ENCODE results near the gene PHOSPHO2.
A peak's percentile ranks its signal among the peaks of the same experiment; 100 is the strongest.

Gene PHOSPHO2, protein sequence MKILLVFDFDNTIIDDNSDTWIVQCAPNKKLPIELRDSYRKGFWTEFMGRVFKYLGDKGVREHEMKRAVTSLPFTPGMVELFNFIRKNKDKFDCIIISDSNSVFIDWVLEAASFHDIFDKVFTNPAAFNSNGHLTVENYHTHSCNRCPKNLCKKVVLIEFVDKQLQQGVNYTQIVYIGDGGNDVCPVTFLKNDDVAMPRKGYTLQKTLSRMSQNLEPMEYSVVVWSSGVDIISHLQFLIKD

DNA sequence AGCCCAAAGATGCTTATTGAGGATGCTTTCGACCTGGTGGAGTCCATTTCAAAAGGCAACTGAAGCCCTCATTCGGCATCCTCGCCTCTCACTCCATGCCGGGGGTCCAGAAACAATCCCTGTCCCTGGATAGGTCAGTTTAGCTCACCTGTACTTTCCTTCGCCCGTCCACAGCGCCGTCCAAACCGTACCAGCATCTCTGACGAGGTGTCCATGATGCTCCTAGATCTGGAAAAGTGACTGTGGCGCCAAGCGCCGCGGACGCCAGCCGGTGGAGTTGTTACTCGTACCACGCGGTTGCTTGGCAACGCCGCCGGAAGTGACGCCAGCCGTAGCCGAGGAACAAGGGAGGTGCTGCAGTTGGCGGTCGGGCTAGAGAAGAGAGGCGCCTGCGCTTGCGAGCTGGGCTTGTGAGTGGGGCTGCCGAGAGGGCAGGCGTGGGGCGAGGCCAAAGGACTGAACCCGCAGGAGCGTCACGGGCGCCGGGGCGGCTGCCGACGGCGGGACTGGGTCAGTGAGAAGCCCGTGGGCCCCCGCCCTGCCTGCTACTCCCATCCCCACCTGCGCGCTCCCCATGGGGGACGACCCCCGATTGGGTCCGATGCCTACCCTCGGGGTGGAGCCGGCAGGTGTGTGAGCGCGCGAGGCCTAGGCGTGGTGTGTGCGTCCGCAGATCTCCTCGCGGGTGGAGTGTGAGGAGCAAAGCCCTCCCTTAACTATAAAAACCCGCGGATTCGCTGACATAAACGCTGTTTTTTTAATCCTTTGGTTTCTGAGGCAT lies at the start of gene PHOSPHO2, which contains the start of gene CFAP210:
Gene PHOSPHO2 (plus strand): TSS at position 357 of the 781 bp plus-strand sequence. CDS start 6,503 bp downstream, outside the sequence.
Gene CFAP210 (minus strand): TSS at position 293 of the 781 bp plus-strand sequence. CDS start 78 bp downstream, at position 215.
- peak; percentile 99 for DNase-seq (ENCODE audit: low spot score)

DNA sequence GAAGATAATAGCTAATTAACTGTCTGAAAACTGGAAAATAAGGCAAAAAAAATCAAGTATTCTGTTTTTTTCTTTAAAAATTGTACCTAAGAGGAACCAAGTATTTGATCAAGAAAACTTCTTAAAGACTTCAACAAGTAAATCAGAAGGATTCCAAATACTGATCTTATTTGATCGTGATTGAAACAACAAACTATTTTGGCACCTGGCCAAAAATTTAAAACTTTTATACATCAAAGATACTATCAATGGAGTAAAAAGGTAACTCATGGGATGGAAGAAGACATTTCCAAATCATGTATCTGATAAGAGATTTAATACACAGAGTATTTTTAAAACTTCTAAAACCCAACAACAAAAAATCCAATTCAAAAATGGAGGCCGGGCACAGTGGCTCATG lies 46.8 kb upstream of the PHOSPHO2 start:
- DNase-seq (ENCODE audit: low spot score) = no peak

DNA sequence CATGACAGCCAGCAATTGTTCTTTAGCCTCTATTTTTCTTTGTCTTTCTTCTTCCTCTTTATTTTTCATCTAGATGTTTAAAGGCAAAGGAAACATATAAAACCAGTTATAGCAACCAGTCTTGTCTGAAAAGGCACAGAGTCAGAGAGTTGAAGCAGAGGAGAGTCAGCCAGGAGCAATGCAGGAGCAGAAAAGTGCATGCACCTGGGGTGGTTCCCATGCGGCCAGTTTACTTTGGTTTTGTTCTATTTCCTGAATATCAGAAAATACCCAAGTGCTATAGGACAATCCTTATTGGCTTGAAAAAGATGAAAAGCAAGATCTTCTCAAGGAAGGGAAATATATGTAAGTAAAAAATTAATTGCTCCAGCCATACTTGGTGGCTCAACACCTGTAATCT lies 45.0 kb upstream of the PHOSPHO2 start:
- DNase-seq (ENCODE audit: low spot score) = no peak

DNA sequence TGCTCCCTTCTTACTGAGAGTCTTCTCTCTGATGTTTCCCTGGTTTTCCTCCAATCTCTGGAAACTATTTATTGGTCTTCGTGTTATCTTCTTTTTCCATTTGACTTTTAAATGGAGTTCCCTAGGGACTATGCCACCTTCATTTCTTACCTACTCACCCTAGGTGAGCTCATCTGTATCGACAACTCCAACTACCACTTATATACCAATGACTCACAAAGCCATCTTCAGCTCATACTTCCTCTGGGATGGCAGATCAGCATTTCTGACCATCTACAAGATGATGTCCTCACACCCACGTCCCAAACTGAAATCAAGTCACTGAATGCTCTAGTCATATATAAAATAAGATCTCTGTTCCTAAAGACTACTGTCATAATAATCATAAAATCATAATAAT lies 40.6 kb upstream of the PHOSPHO2 start:
- no peak for DNase-seq (ENCODE audit: low spot score)

DNA sequence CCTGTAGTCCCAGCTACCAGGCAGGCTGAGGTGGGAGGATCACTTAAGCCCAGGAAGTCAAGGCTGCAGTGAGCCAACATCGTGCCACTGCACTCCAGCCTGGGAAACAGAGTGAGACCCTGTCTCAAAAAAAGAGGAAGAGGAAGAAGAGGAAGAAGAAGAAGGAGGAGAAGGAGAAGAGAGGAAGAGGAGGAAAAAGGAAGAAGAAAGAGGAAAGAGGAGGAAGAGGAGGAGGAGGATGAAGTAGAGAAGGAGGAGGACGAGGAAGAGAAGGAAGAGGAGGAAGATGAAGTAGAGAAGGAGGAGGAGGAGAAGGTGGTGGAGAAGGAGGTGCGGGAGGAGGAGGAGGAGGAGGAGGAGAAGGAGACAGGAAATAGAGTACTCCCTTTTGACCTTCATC lies 38.1 kb upstream of the PHOSPHO2 start:
- DNase-seq (ENCODE audit: low spot score) = no peak

DNA sequence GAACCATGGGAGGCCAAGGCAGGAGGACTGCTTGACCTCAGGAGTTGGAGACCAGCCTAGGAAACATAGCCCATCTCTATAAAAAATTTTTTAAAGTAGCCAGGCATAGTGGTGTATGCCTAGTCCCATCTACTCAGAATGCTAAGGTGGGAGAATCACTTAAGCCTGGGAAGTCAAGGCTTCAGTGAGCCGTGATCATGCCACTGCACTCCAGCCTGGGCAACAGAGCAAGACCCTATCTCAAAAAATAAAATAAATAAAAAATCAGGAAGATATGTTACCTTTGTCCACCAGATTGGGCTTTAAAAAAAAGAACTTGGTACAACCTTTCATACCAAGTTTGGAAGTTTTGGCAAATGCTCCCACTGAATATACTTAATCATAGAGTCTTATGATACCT lies 35.4 kb upstream of the PHOSPHO2 start:
- no peak for DNase-seq (ENCODE audit: low spot score)

DNA sequence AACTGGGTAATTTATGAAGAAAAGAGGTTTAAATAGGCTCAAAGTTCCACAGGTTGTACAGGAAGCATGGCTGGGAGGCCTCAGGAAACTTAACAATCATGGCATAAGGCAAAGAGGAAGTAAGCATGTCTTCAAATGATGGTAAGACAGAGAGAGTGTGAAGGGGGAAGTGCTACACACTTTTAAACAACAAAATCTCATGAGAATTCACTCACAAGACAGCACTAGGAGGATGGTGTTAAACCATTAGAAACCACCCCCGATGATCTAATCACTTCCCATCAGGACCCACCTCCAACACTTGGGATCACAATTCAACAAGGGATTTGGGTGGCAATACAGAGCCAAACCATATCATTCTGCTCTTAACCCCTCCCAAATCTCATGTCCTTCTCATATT lies 34.9 kb upstream of the PHOSPHO2 start:
- no peak for DNase-seq (ENCODE audit: low spot score)

DNA sequence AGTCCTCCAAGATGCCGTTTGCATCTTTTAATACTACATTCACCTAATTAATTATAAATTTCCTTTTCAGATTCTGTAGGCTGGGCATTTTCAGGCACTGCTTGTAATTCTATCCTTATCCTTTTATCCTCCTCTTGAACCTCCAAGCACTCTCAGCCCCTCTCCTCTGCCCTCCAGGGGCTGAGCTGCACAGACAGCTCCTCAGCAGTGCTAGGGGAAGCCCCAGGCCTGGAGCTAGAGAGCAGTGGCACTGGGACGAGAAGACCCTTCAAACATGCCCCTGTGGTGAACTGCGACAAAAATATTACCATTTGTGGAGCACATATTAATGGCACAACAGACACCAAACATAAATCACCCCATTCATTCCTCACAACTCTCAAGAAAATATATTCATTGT lies 33.0 kb upstream of the PHOSPHO2 start:
- no peak for DNase-seq (ENCODE audit: low spot score)

DNA sequence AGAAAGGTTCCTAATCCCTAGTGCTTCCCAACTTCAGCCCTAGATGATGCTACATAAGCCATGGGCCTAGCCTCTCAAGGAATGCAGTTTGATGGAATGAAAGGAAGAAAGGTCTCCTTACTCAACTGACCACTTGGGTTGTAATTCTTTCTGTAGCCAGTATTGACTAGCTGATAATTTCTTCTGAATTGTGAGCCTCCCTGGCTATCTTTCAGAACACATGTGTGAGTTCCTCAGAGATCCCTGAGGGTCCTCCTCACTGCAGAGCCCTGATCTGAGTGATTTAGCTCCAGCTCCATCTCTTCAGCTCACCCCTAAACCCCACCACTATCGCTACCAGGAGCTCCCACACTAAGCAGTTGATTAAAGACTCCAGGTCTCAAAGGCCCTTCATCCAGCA lies 31.5 kb upstream of the PHOSPHO2 start:
- DNase-seq (ENCODE audit: low spot score) = no peak

DNA sequence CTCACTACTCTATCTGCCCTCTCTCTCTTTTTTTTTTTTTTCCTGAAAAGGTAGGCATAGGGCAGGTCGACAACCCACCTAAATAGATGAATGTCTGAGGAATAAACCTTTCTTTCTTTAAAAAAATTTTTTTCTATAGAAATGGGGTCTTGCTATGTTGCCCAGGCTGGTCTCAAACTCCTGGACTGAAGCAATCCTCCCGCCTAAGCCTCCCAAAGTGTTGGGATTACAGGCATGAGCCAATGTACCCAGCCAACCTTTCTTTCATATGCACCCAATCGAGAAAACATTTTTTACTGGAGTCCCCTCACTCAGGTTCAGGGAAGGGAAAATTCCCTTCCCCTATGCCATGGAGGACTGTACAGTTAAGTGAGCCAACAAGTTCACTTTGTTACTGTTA lies 31.0 kb upstream of the PHOSPHO2 start:
- DNase-seq (ENCODE audit: low spot score) = no peak

DNA sequence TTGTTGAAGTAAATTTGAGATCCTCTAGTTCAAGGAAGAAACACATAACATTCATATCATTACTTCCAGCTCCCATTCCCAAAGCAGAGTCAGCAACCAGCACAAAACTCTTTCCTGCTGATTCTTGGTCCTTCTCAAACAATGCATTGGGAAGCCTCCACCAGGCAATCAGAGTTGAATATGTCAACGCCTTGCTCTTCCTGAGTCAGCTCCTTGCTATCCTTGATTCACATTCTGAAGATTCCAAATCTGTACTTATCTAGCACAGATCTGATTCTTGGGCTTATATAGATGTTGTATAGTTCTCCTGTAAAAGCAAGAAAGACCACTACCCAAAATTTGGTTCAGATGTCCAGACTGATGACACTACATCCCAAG lies 29.7 kb upstream of the PHOSPHO2 start:
- DNase-seq (ENCODE audit: low spot score) = no peak

DNA sequence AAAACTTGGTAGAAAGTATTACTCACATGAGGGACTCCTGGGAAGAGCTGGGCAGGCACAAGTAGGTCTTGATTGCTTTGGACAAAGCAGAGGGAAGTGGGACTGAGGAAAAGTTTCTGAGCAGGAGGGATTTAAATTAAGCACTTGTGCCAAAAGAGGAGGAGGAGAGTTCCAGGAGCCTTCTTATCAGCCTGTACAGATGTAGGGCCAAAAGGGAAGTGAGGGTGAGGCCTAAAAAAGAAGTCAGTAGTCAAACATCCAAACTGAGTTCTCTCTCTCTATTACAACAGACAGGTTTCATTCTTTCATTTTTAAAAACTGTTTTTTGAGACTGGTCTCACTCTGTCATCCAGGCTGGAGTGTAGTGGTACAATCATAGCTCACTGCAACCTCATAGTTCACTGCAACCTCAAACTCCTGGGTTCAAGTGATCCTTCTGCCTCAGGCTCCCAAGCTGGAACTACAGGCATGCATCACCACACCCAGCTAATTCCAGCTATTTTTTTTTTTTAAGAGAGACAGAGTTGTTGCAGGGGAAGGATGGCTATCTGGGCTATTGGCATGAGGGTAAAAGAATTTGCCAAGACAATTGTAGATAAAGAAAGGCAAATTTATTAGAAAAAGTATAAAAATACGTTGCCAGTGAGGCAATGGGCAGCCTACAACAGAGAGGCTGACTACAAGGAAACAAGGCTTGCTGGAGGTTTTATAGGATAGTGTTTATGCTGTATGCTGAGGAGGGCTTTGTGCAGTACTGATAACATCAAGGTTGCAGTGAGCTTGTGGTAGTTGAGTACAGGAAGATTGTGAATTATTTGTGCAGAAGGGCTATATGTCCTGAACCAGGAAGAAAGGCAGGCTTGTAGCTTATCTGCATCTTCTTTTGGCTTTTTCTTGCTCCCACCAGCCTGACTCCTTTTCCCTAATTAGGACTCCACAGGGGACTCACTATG lies 29.0 kb upstream of the PHOSPHO2 start:
- DNase-seq (ENCODE audit: low spot score) = no peak

DNA sequence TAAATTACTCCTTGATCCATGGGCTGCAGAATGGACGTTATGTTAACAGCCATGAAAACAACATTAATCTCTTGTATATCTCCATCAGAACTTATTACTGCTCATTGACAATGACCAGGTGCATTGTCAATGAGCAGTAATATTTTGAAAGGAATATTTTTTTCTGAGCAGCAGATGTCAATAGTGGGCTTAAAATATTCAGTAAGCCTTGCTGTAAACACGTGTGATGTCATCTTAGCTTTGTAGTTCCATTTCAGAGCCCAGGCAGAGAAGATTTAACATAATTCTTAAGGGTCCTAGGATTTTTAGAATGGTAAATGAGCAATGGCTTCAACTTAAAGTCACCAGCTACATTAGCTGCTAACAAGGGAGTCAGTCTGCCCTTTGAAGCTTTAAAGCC lies 26.7 kb upstream of the PHOSPHO2 start:
- DNase-seq (ENCODE audit: low spot score) = no peak

DNA sequence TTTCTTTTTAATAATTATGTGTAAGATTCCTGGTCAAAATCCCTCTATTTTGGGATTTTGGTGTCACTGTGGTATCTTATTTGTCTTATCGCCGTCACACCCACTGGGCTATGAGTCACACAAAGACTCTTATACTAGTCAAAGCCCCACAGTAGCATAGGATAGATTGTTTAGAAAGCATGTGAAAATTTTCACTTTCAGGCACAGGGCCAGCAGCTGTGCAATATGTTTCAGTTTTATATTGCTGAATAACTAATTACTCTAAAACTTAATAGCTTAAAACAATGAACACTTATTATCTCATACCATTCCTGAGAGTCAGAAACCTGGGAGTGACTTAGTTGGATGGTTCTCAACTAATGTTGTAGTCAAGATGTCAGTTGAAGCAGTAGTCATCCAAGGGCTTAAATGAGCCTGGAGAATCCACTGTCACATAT lies 24.0 kb upstream of the PHOSPHO2 start:
- DNase-seq (ENCODE audit: low spot score) = no peak

DNA sequence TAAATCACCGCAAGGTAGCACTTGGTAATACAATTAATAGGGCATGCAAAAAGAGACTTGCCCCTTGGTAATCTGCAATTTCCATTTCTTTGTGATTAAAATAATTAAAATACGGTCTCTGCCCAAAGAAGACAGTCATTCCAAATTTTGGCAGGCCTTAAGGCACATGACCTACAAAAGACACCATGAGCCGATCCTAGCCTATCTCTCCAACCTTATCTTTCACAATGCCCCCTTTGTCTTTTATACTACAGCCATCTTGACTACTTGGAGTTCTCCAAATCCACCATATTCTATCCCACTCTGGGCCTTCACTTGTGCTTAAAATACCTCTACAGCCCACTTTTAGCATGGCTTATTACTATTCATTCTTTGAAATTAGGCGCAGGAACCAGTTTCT lies 23.3 kb upstream of the PHOSPHO2 start:
- DNase-seq (ENCODE audit: low spot score) = no peak

DNA sequence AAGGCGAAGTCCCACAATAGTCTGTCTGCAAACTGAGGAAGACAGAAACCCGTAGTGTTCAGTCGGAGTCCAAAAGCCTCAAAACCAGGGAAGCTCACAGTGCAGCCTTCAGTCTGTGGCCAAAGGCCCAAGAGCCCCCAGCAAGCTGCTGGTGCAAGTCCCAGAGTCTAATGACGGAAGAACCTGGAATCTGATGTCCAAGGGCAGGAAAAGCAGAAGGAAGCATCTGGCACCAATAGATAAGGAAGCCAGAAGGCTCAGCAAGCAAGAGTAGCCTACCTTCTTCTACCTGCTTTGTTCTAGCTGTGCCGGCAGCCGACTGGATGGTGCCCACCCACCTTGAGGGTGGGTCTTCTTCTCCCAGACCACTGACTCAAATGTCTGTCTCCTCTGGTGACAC lies 21.9 kb upstream of the PHOSPHO2 start:
- no peak for DNase-seq (ENCODE audit: low spot score)

DNA sequence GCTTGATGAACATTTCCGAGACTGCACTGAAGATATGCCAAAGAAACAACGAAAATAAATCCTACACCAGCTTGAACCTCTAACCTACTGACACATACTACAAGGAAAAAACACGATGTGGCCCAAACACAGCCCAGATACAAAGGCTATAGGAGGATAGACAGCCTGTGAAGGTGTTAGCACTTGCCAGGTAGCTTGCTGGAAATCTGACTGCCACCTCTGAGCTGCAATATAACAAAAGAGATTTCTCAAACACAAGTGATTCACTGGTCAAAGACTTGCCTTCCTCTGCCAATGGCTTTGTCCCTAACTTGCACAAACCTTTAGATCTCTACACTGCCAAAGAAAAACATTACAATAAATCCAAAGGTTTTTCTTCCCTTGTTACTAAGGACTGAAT lies 21.2 kb upstream of the PHOSPHO2 start:
- no peak for DNase-seq (ENCODE audit: low spot score)

DNA sequence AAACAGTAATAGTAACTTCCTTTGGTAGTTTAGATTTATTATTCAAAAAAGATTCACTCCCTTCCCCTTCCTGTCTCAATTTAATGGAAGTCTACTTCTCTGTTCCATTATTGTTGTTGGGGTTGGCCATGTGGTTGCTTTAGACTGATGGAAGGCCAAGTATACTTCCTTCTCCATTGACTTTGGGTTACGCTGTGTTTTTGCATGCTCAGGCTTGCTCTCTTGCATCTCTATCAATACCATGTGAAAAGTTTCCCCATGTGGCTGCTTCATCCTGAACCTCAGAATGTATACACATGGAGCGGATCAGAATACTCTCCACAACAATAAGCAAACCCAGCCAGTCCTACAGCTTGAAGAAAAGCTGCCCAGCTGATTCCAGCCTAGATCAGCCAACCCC lies 20.3 kb upstream of the PHOSPHO2 start:
- DNase-seq (ENCODE audit: low spot score) = no peak

DNA sequence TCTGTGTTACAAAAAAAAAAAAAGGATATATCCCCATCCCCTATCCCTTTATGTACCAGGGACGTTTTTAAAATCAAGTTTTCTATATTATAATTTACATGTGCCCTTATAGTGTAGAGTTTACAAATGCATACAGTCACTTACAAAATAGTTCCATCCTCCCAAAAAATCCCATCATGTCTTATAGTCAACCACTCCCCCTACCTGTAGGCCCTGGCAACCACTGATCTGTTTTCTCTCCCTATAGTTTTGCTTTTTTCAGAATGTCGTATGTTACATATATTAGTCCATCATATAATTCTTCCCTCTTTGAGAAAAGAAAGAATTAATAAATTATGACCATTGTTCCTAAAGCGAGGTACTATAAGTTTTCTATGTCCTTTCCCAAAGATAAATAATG lies 17.9 kb upstream of the PHOSPHO2 start:
- DNase-seq (ENCODE audit: low spot score) = no peak

DNA sequence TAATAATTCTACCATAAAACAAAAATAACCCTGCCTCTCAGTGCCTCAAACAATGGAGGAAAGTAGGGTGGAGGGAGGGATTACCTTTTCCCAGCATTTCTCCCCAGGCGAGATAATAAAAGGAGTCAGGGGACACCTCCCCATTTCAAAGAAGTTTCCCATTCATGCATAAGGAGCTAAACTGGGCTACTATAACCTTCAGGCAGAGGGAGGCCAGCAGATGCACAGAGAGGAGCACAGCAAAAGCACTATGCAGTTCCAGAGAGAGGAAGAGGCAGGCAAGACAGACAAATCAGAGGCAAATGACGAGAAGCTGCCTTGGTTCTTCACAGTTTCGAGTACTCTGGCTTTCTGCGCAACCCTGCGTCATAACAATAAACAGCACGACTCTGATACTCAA lies 17.4 kb upstream of the PHOSPHO2 start:
- DNase-seq (ENCODE audit: low spot score) = no peak

DNA sequence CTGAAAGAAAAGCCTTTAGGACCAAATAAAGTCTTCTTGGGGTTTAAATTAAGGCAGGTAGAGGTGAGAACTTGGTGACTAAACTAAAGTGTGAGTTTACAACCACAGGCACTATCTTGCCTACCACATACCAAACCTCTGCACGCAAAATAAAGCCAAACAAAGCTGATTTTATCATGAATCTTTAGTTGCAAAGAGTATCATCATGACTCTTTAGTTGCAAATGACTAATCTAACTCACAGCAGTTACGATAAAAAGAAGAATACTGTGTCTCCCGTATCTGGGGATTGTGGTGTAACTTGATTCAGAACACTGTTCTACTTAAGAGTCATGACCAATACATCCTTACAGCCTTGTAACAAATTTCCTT lies 11.2 kb upstream of the PHOSPHO2 start:
- no peak for DNase-seq (ENCODE audit: low spot score)

DNA sequence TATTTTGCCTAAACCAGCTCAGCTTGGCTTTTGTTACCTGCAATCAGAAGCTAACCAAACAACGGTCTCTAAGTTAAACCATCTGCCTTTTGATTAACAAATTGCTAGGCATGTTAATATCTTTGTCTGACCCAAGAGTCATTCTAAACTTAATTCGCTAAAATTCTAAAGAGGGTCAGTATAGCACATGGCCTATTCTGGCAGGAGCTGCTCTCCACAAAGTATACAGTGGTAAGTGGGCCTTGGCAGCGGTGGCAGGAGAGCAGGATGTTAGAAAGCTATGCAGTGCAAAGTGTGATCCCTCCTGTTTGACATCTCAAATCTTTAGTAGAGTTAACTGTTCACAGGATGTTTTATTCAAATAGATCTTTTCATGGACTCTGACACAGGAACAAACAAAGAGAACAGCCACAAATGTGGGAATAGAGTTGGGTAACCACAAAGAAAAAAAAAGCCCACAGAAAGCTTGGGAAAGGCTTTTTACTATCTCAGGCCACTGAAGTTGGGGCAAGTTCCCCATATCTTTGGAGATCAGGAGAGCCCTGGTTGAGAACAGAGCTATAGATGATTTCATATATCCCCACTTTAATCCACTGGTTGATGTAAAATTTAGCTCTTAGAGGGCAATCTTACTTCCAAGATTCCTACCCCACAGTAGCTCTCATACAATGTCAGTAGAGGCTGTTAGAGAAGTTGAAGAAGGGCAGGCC lies 10.7 kb upstream of the PHOSPHO2 start:
- DNase-seq (ENCODE audit: low spot score) = no peak

All from left forelimb (tissue), 1 donor.